HUES64 (cell line): ENCODE results near the gene TIMM10B.
A peak's percentile ranks its signal among the peaks of the same experiment; 100 is the strongest.

Source experiments
- H3K27ac ChIP-seq: 2 replicates; pipeline ENCODE4 v1.7.0; 2013; ENCODE audit warnings: low read depth, low read length, inconsistent platforms
- H3K27me3 ChIP-seq: 2 replicates; pipeline ENCODE4 v1.6.1; 2013; ENCODE audit warnings: mild to moderate bottlenecking, low read length; ENCODE audit not compliant: insufficient read depth
- H3K36me3 ChIP-seq: 2 replicates; pipeline ENCODE4 v1.6.1; 2013; ENCODE audit warnings: mild to moderate bottlenecking, low read length; ENCODE audit not compliant: insufficient read depth
- H3K4me1 ChIP-seq: 2 replicates; pipeline ENCODE4 v1.6.1; 2013; ENCODE audit warnings: mild to moderate bottlenecking, low read length, moderate library complexity; ENCODE audit not compliant: insufficient read depth
- H3K4me3 ChIP-seq: 2 replicates; pipeline ENCODE4 v1.5.1; 2013; ENCODE audit warnings: mild to moderate bottlenecking, low read length, moderate library complexity
- H3K9ac ChIP-seq: 2 replicates; pipeline ENCODE4 v1.6.1; 2013; ENCODE audit warnings: mild to moderate bottlenecking, low read depth, low read length
- H3K9me3 ChIP-seq: 2 replicates; pipeline ENCODE4 v1.6.1; 2013; ENCODE audit warnings: low read depth, low read length; ENCODE audit not compliant: insufficient read depth
- WGBS: fragments of 150-250, 120-280 bp; methylation state at CpG from one replicate; pipeline ENCODE4 v1.1.7; 2013; ENCODE audit warnings: missing lambda C conversion rate; 5-methylcytosine and 5-hydroxymethylcytosine counted together

The TIMM10B gene

DNA sequence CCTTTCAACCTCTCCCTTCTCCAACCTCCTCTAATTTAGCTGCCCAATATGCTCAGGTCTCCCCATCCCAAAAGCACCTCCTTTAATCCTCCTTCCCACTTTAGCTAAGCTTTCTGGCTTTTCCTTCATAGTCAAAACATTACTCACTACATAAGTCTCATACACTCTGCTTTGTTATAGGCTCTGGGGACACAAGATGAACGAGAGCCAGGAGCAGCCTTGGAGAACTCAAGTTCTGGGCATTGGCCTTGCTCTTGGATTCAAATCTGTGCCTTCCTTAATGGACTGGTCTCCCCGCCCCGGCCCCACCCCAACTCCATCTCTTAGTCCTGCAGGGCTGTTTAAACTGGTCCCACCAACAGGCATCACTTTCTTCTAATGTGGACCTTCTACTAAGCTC is 29.1 kb upstream of the TIMM10B start:
- Histone ChIP-seq H3K9ac (no peak overlapping the region), H3K9me3 (no peaks in the 10 kb centered on the region), H3K36me3 (peaks cover 32% of the 10 kb centered on the region), H3K27me3 (no peaks in the 10 kb centered on the region), H3K4me3 (no peak overlapping the region), H3K27ac (no peak overlapping the region), H3K4me1 (no peaks in the 10 kb centered on the region)
- 88% methylated on average over 3 of the region's 3 CpGs for WGBS

DNA sequence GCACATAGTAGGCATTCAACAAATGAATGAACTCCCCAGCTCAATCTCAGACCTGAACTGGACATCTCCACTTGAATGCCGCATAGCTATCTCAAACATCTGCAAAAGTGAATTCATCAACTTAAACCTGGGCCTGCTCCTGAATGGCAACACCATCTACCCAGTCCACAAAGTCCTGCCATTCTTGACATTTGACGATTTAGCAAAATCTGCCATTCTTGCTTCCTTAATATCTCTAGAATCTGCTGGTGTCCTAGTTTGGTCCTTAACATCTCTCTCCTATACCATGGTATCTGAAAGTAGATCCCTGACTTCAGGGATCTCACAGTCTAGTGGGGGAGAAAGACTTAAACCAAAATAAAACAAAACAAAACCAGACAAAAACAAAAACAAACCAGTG is 28.1 kb upstream of the TIMM10B start:
- Histone ChIP-seq H3K36me3 (peaks cover 32% of the 10 kb centered on the region), H3K9ac (no peak overlapping the region), H3K27ac (no peak overlapping the region), H3K4me1 (no peaks in the 10 kb centered on the region), H3K9me3 (no peaks in the 10 kb centered on the region), H3K27me3 (no peaks in the 10 kb centered on the region), H3K4me3 (no peak overlapping the region)
- 98% methylated on average over 2 of the region's 2 CpGs for WGBS

DNA sequence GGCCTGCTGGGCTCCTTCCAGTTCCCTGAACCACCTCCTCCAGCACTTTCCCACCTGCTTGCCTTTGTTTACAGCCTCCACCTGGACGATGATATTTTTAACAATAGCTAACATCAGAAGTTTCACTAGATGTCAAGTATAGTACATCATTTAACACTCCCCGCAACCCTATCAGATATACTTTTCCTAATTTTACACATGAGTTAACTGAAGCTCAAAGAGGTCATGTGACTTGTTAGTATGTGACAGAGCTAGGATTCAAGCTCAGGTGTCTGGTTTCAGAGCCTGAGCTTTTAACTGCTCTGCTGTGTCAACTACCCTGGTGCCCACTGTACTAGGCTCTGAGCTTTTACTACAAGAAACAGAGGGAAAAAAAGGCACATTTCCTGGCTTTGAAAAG is 26.2 kb upstream of the TIMM10B start:
- no peak overlapping the region for H3K27ac ChIP-seq
- peaks cover 26% of the 10 kb centered on the region for H3K36me3 ChIP-seq
- H3K27me3 ChIP-seq: no peaks in the 10 kb centered on the region
- H3K9me3 ChIP-seq: no peaks in the 10 kb centered on the region
- WGBS: 71% methylated on average over 2 of the region's 2 CpGs
- no peaks in the 10 kb centered on the region for H3K4me1 ChIP-seq
- H3K9ac ChIP-seq: no peak overlapping the region; the same call in 1 of the 2 replicates
- no peak overlapping the region for H3K4me3 ChIP-seq

DNA sequence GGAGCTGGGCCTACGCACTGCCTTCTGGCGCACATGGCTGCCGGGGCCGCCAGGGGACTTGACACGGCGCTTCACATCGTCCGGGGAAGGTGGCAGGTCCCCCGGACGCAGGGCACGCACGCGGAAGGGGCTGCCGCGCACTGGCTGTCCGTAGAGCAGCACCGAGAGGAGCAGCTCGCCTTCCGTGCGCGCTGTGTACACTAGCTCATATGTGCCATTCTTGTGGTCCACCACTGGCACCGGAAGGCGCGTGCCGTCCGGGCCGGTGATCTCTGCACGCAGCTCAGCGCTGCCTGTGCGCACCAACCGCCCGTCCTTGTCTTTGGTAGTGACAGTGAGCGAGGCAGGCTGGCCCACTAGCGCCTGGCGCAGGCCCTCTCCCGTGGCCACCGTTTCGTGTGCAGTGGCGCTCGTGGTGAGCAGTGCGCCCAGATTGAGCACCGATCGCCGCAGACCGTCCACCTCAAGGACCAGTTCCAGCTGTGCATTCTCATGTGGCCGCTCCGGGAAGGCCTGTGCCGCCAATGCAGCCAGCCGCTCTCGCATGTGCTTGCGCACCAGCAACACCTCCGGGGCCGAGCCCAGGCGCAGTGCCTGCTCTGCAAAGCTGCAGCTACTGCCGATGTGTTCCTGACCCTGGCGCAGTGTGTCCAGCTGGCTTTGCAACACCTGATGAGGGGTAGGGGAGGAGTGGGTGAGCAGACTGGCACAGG is 24.8 kb upstream of the TIMM10B start:
- Histone ChIP-seq H3K4me3 (no peak overlapping the region), H3K27ac (no peak overlapping the region), H3K4me1 (no peaks in the 10 kb centered on the region), H3K9me3 (no peaks in the 10 kb centered on the region), H3K9ac (no peak overlapping the region), H3K27me3 (no peaks in the 10 kb centered on the region), H3K36me3 (peaks cover 21% of the 10 kb centered on the region)
- WGBS: 95% methylated on average over 56 of the region's 56 CpGs

DNA sequence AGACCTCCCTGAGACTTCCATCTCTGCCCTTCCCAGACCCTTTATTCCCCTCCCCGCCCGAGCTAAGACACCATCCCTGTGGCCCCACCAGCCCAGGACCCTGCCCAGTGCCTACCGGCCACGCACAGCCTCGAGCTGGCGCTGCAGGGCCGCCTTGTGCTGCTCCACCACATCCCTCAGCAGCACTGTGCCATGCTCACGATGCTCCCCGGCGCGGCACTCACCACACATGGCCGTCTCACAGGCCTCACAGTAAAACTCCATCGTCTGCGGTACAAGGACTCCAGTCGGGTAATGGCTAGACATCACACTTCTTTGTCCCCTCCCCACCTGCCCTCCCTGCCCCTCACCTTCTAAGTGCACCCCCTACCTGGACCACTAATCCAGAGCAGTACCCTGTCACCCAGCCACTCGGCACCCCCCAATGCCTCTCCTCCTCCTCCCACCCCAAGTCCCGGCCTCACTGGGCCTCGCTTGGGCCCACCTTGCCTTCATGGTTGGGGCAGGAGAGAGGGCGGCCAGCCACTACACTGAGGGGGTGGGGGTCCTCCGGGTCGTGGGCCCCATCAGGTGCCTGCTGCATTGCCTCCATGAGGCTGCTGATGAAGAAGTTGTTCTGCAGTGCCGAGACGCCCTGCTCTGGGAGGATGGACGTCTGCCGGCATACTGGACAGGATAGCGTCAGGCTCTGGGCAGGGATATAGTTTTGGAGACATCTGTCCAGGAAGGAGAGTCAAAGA is 23.6 kb upstream of the TIMM10B start:
- no peak overlapping the region for H3K27ac ChIP-seq
- H3K9ac ChIP-seq: no peak overlapping the region
- no peaks in the 10 kb centered on the region for H3K4me1 ChIP-seq
- no peak overlapping the region for H3K4me3 ChIP-seq
- H3K36me3 ChIP-seq: peaks cover 17% of the 10 kb centered on the region
- 94% methylated on average over 26 of the region's 26 CpGs for WGBS
- no peaks in the 10 kb centered on the region for H3K9me3 ChIP-seq
- H3K27me3 ChIP-seq: no peaks in the 10 kb centered on the region

DNA sequence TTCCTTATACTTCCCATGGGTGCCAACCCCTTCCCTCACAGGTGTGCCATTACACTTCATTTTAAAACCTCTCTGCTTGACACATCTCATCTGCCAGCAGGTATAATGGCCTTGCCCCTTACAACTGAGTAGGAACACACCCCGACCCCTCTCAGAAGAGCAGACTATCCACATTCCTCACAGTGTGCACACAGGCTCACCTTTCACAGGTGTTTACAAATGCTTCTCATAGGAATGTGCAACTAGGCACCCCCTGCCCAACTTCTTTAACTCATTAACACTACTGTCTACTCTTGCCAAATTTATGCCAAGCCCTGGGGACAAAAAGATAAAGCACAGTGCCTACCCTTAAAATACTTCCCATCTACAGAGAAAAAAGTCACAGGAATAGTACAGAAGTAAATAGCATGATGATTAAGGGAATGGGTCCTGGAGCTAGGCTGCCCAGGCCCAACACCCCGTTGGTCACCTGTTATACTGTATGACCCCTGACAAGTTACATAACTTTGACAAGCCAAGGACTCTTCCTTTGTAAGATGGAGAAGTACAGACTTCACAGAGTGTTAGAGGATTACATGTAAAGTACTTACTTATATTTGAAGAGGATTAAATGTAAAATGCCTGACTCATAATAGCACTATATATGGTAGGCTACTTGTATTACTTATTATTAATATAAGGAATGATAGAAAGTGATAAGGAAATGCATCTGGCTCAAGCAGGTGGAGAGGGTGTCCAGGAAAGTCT is 22.8 kb upstream of the TIMM10B start:
- no peaks in the 10 kb centered on the region for H3K27me3 ChIP-seq

DNA sequence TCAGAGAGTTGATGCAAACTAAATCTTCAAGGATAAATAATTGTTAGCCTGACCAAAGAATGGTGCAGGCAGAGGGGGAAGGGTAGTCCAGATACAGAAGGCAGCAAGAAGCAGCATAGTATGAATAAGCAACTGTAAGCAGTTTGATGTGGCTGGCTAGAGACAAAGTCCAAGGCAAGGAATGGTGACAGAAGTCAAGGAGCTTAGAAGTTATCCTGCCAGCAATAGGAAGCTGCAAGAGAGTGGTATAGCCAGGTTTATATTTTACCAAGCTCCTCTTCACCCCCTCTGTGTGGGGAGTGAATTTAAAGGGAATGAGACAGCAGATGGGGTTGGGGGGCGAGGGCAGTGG is 22.2 kb upstream of the TIMM10B start:
- peaks cover 19% of the 10 kb centered on the region for H3K36me3 ChIP-seq
- no peak overlapping the region for H3K9ac ChIP-seq
- WGBS: 89% methylated on average over 1 of the region's 1 CpG
- H3K4me1 ChIP-seq: no peaks in the 10 kb centered on the region
- H3K4me3 ChIP-seq: no peak overlapping the region
- no peaks in the 10 kb centered on the region for H3K9me3 ChIP-seq
- no peaks in the 10 kb centered on the region for H3K27me3 ChIP-seq
- H3K27ac ChIP-seq: no peak overlapping the region

More for the DNA sequence above, 22.8 kb upstream of the TIMM10B start:
- H3K36me3 ChIP-seq: peaks cover 17% of the 10 kb centered on the region
- H3K27ac ChIP-seq: no peak overlapping the region
- no peak overlapping the region for H3K9ac ChIP-seq
- no peaks in the 10 kb centered on the region for H3K4me1 ChIP-seq
- WGBS: 96% methylated on average over 2 of the region's 2 CpGs
- H3K9me3 ChIP-seq: no peaks in the 10 kb centered on the region
- no peak overlapping the region for H3K4me3 ChIP-seq

DNA sequence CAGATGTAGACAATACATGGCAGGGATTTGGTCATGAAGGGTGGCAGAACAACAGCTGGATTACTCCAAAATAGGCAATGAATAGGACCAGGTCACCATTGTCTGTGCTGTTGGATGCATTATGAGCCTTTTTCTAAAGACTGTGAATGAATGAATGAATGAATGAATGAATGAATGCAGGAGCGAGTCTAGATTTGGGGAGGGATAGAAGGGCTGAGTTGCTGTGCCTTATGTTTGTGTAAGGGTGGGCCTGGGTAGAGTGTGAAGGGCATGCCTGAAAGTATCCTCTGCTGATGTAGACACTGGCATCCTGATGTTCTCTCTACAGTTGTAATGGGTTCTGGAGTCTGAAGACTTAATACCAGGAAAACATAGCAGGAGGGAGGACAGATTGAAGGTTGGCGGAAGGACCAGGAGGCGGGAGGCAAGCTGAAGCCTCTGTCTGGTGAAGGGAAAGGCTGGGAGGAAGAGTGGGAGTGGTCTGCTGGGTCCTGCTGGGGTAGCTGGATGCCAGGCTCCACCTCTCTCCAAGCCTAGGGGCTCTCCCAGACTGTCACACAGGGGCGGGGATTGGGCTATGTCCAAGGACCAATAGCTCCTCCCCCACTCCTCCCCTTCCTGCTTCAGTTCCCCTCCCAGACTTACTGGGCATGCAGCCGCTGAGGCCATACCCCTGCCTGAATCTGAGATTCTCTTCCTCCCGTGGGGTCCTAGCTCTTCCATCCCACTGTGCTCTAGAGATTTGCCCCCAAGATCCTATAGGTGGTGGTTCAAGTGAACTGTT is 12.4 kb upstream of the TIMM10B start:
- WGBS: 18% methylated on average over 6 of the region's 6 CpGs
- H3K4me3 ChIP-seq: peak overlapping the region; percentile 16; the same call in 1 of the 2 replicates

DNA sequence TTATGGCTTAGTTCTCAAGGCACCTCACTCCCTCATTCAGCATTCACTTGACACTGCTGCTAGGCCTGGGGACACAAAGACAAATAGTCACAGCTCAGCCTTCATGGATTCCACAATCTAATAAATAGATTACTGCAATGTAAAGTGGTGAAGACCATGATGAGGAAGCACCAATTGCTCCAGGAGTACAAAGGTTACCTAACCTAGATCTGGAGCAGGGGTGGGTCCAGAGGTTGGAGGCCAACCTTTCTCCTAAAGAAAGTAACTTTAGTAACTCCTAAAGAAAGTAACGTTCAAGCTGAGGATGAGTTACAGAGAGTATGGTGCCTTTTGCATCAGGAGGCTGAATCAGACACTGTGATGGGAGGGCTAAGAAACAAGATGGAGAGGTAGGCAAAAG is 11.7 kb upstream of the TIMM10B start:
- no peaks in the 10 kb centered on the region for H3K36me3 ChIP-seq
- H3K9ac ChIP-seq: no peak overlapping the region
- H3K4me3 ChIP-seq: peak overlapping the region; percentile 16; the same call in 1 of the 2 replicates
- H3K4me1 ChIP-seq: peaks cover 6% of the 10 kb centered on the region; the same call in 1 of the 2 replicates
- 86% methylated on average over 1 of the region's 1 CpG for WGBS
- no peak overlapping the region for H3K27ac ChIP-seq
- H3K27me3 ChIP-seq: peaks cover 4% of the 10 kb centered on the region; the same call in 1 of the 2 replicates
- H3K9me3 ChIP-seq: no peaks in the 10 kb centered on the region

More for the DNA sequence above, 12.4 kb upstream of the TIMM10B start:
- H3K9ac ChIP-seq: no peak overlapping the region
- no peaks in the 10 kb centered on the region for H3K9me3 ChIP-seq
- H3K36me3 ChIP-seq: 0 out of 2 replicates have a peak, but pooled peaks cover 1% of the 10 kb centered on the region
- H3K27me3 ChIP-seq: peaks cover 4% of the 10 kb centered on the region; the same call in 1 of the 2 replicates
- H3K4me1 ChIP-seq: 0 out of 2 replicates have a peak, but pooled peaks cover 5% of the 10 kb centered on the region
- H3K27ac ChIP-seq: no peak overlapping the region

DNA sequence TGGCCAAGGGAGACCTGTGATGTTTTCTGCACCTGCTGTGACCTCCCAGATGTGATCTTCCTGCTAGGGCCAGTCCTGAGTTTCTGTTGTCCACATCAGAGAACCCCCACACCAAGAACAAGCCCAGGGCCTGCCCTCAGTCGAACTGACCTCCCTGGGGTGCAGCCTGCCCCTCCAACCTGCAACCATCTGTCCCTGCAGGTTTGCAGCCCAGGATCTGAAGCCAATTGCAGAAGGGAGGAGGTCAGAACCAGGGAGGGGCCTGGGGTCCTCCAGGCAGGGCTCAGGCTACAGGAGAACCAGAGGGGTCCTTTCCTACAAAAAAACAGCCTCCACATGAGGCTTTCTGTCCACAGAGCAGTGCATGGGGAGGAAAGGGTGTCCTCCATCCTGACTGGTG is 8.4 kb upstream of the TIMM10B start:
- 15% methylated on average over 1 of the region's 1 CpG for WGBS
- H3K4me1 ChIP-seq: peaks cover 13% of the 10 kb centered on the region
- H3K4me3 ChIP-seq: peak overlapping the region; percentile 90
- H3K36me3 ChIP-seq: peaks cover 16% of the 10 kb centered on the region
- H3K27me3 ChIP-seq: peaks cover 4% of the 10 kb centered on the region; the same call in 1 of the 2 replicates
- no peak overlapping the region for H3K27ac ChIP-seq
- no peak overlapping the region for H3K9ac ChIP-seq
- no peaks in the 10 kb centered on the region for H3K9me3 ChIP-seq
